A673 (cell line): ENCODE results near the gene KYAT1. TPM values are rescaled to one million over a fixed set of nuclear protein-coding genes. Genes with fewer than 3 reads are reported as not detected.

Experiments
- BruUV-seq: library from RNA; stranded (reverse); fragments of 400-500 nt; replicated peaks from 2 replicates; lab custom pipeline; 2021; lab: Mats Ljungman, UMichigan
- CTCF ChIA-PET: fragments of 300-600 bp; sonication (Branson Sonifier 250); formaldehyde crosslinking; loops from one replicate; lab custom pipeline; 2022; ENCODE audit warnings: antibody characterized with exemption; lab: Charles Lee
- POLR2A ChIA-PET: fragments of 300-600 bp; sonication (Branson Sonifier 250); formaldehyde crosslinking; loops from one replicate; lab custom pipeline; 2022; ENCODE audit warnings: antibody characterized with exemption; ENCODE audit not compliant: low non-redundant PET; lab: Charles Lee
- DNase-seq: peaks from one replicate; pipeline ENCODE4 v3.0.0-alpha.2; 2015; ENCODE audit warnings: low spot score
- H3K27ac ChIP-seq: fragments of 200-600 bp; sonication (generic); 2 replicates; pipeline ENCODE4 v1.5.1; 2016; ENCODE audit warnings: mixed run types, low read depth, mild to moderate bottlenecking, mixed read lengths, antibody characterized with exemption, low read length; ENCODE audit not compliant: poor library complexity, severe bottlenecking
- H3K27me3 ChIP-seq: fragments of 200-600 bp; sonication (generic); replicated peaks from 2 replicates; pipeline ENCODE4 v1.6.1; 2017; ENCODE audit warnings: mixed run types, low read depth, mild to moderate bottlenecking, mixed read lengths, antibody characterized with exemption, low read length; ENCODE audit not compliant: insufficient read depth, poor library complexity
- H3K36me3 ChIP-seq: fragments of 200-600 bp; sonication (generic); 2 replicates; pipeline ENCODE4 v1.6.1; 2016; ENCODE audit warnings: mixed run types, mild to moderate bottlenecking, mixed read lengths, antibody characterized with exemption, low read length; ENCODE audit not compliant: insufficient read depth, poor library complexity, severe bottlenecking
- H3K4me1 ChIP-seq: fragments of 200-600 bp; sonication (generic); 2 replicates; pipeline ENCODE4 v1.6.1; 2017; ENCODE audit warnings: mixed run types, mild to moderate bottlenecking, mixed read lengths, antibody characterized with exemption, low read length; ENCODE audit not compliant: insufficient read depth, poor library complexity, severe bottlenecking
- H3K4me3 ChIP-seq: fragments of 200-600 bp; sonication (generic); 2 replicates; pipeline ENCODE4 v1.5.1; 2016; ENCODE audit warnings: low read depth, mixed run types, mild to moderate bottlenecking, mixed read lengths, low read length; ENCODE audit not compliant: poor library complexity, severe bottlenecking
- H3K9me3 ChIP-seq: fragments of 200-600 bp; sonication (generic); 2 replicates; pipeline ENCODE4 v1.6.1; 2016; ENCODE audit warnings: mixed run types, low read depth, mild to moderate bottlenecking, mixed read lengths, antibody characterized with exemption, low read length; ENCODE audit not compliant: poor library complexity, severe bottlenecking
- EZH2 ChIP-seq: fragments of 200-600 bp; sonication (generic); IDR thresholded peaks from 2 replicates; pipeline ENCODE4 v1.6.1; 2017; ENCODE audit warnings: borderline replicate concordance, low read depth, mild to moderate bottlenecking, mixed read lengths, antibody characterized with exemption, low read length; ENCODE audit not compliant: poor library complexity, severe bottlenecking
- intact Hi-C: fragments of 100-400 bp; cut with micrococcal nuclease; formaldehyde crosslinking; loops from one replicate; pipeline ENCODE4 v1.10.0; 2022; ENCODE audit not compliant: unreplicated experiment
- total RNA-seq: library from RNA; stranded (reverse); gene quantifications from 2 replicates; pipeline ENCODE4 v1.2.3, GENCODE V29; 2021
- TF ChIP-seq, protein P1 (sequence below): fragments of 300-800, 200-600 bp; sonication (generic); conservative IDR thresholded peaks from 2 replicates; pipeline ENCODE4 v1.5.1; 2017; ENCODE audit warnings: low read depth, mild to moderate bottlenecking, antibody characterized with exemption, low read length, moderate library complexity, mixed read lengths

KYAT1 gene
- total RNA-seq, 1 experiment from 2014 or later = 17.9 TPM

DNA sequence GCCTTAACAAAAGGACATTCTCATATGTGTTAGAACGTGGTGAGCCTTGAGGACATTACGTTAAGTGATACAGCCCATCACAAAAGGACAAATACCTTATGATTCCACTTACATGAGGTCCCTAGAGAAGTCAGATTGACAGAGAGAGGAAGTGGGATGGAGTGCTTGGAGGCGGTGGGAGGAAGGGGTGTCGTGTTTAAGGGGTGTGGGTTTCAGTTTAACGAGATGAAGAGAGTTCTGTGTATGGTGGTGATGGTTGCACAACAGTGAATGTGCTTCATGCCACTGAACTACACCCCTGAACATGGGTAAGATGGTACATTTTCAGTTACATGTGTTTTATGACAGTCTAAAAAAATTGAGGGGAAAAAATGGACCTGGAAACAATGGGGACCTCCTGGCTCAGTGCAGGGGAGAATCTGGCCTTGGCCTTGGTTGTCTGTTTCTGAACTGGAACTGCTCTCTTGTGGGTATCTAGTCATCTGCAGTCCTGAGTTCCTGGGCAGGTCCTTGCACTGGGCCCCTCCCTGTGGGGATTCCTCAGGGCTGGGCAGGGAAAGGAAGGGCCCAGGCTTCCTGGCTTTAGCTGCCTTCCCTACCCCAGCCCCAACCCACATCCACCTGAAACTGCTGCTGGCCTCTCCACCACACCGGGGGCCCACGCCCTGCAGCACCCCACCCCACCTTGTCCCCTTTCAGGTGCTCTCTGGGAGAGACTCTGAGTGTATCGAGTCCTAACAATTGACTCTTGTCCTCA, 18.0 kb upstream of the KYAT1 start:
- no peak for DNase-seq
- no peaks in the 10 kb centered on the region for H3K9me3 ChIP-seq
- CTCF ChIA-PET = no interaction called here
- no peaks in the 10 kb centered on the region for H3K4me1 ChIP-seq
- POLR2A ChIA-PET = no interaction called here
- peak overlapping the region; percentile 38 for H3K27ac ChIP-seq
- H3K36me3 ChIP-seq = no peaks in the 10 kb centered on the region
- no peak for TF ChIP-seq EZH2
- TF ChIP-seq, protein P1, sequence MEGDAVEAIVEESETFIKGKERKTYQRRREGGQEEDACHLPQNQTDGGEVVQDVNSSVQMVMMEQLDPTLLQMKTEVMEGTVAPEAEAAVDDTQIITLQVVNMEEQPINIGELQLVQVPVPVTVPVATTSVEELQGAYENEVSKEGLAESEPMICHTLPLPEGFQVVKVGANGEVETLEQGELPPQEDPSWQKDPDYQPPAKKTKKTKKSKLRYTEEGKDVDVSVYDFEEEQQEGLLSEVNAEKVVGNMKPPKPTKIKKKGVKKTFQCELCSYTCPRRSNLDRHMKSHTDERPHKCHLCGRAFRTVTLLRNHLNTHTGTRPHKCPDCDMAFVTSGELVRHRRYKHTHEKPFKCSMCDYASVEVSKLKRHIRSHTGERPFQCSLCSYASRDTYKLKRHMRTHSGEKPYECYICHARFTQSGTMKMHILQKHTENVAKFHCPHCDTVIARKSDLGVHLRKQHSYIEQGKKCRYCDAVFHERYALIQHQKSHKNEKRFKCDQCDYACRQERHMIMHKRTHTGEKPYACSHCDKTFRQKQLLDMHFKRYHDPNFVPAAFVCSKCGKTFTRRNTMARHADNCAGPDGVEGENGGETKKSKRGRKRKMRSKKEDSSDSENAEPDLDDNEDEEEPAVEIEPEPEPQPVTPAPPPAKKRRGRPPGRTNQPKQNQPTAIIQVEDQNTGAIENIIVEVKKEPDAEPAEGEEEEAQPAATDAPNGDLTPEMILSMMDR = no peak
- no peaks in the 10 kb centered on the region for H3K27me3 ChIP-seq
- H3K4me3 ChIP-seq = no peak overlapping the region
- intact Hi-C loops = no loop called here
- BruUV-seq = no TSS peak

GRCh38 chr9:128898845-128899565, 17.3 kb upstream of the KYAT1 start:
- Histone ChIP-seq H3K4me3 (no peak overlapping the region), H3K36me3 (no peaks in the 10 kb centered on the region)
- CTCF ChIA-PET = no interaction called here

DNA sequence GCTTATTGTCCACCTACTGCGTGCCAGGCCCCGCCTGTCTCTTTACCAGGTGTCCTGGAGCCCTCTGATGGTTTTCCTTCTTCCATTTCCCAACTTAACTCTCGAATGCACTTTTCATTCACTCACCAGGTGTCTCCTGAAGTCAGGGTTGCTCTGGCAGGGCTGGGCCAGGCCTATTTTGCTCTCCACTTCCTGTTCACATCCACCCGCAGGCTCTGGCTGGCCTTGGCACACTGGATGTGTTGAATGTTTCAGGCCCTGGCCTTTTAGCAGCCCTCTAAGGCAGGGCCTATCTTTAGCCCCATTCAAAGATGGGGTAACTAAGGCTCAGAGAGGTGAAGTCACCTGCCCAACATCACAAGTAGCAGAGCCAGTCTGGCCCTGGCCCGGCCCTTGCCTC, 16.6 kb upstream of the KYAT1 start:
- Histone ChIP-seq H3K27ac (no peak overlapping the region), H3K4me1 (no peaks in the 10 kb centered on the region), H3K4me3 (no peak overlapping the region), H3K36me3 (no peaks in the 10 kb centered on the region), H3K27me3 (no peaks in the 10 kb centered on the region), H3K9me3 (no peaks in the 10 kb centered on the region)
- POLR2A ChIA-PET = no interaction called here
- CTCF ChIA-PET = no interaction called here
- TF ChIP-seq EZH2 = no peak
- TF ChIP-seq, protein P1 = no peak
- intact Hi-C loops = no loop called here
- BruUV-seq = no TSS peak
- DNase-seq = no peak

More at GRCh38 chr9:128898845-128899565, 17.3 kb upstream of the KYAT1 start:
- H3K27ac ChIP-seq = peak overlapping the region; percentile 38
- BruUV-seq = no TSS peak
- POLR2A ChIA-PET = no interaction called here
- intact Hi-C loops = no loop called here
- H3K4me1 ChIP-seq = no peaks in the 10 kb centered on the region
- H3K27me3 ChIP-seq = no peaks in the 10 kb centered on the region
- TF ChIP-seq, protein P1 = no peak
- no peak for DNase-seq
- H3K9me3 ChIP-seq = no peaks in the 10 kb centered on the region
